HEK293 (cell line): ENCODE measurements around the gene AURKB.

Experiments
- CTCF ChIP-seq: fragments of 450-650 bp; formaldehyde crosslinking; IDR thresholded peaks from 2 replicates; pipeline ENCODE4 v1.5.1; 2016; ENCODE audit warnings: missing biosample characterization, missing genetic modification characterization
- FEZF1 ChIP-seq: fragments of 450-650 bp; formaldehyde crosslinking; IDR thresholded peaks from 2 replicates; pipeline ENCODE4 v1.5.1; 2016; ENCODE audit warnings: missing biosample characterization, missing genetic modification characterization
- PATZ1 ChIP-seq: fragments of 450-650 bp; formaldehyde crosslinking; IDR thresholded peaks from 2 replicates; pipeline ENCODE4 v1.5.1; 2016; ENCODE audit warnings: missing biosample characterization, missing genetic modification characterization
- PRDM6 ChIP-seq: fragments of 450-650 bp; formaldehyde crosslinking; IDR thresholded peaks from 2 replicates; pipeline ENCODE4 v1.5.1; 2017; ENCODE audit warnings: missing biosample characterization, missing genetic modification characterization
- REST ChIP-seq: fragments of 450-650 bp; formaldehyde crosslinking; IDR thresholded peaks from 2 replicates; pipeline ENCODE4 v1.5.1; 2016; ENCODE audit warnings: missing biosample characterization, missing genetic modification characterization
- ZNF148 ChIP-seq: fragments of 450-650 bp; formaldehyde crosslinking; IDR thresholded peaks from 2 replicates; pipeline ENCODE4 v1.5.0; 2017; ENCODE audit warnings: missing biosample characterization, missing genetic modification characterization, borderline replicate concordance
- ZNF18 ChIP-seq: fragments of 450-650 bp; formaldehyde crosslinking; IDR thresholded peaks from 2 replicates; pipeline ENCODE4 v1.5.1; 2016; ENCODE audit warnings: missing biosample characterization, missing genetic modification characterization
- ZNF19 ChIP-seq: fragments of 450-650 bp; formaldehyde crosslinking; IDR thresholded peaks from 2 replicates; pipeline ENCODE4; 2016; ENCODE audit warnings: missing biosample characterization, missing genetic modification characterization, low read depth
- ZNF24 ChIP-seq: fragments of 450-650 bp; formaldehyde crosslinking; IDR thresholded peaks from 2 replicates; pipeline ENCODE4 v1.5.1; 2016; ENCODE audit warnings: missing biosample characterization, missing genetic modification characterization
- ZNF302 ChIP-seq: fragments of 450-650 bp; formaldehyde crosslinking; IDR thresholded peaks from 2 replicates; pipeline ENCODE4 v1.5.1; 2016; ENCODE audit warnings: missing biosample characterization, missing genetic modification characterization, low read depth
- ZNF335 ChIP-seq: fragments of 450-650 bp; formaldehyde crosslinking; conservative IDR thresholded peaks from 2 replicates; pipeline ENCODE4 v1.5.1; 2016; ENCODE audit warnings: missing biosample characterization, missing genetic modification characterization
- ZNF366 ChIP-seq: fragments of 450-650 bp; formaldehyde crosslinking; conservative IDR thresholded peaks from 2 replicates; pipeline ENCODE4 v1.5.1; 2016; ENCODE audit warnings: missing biosample characterization, missing genetic modification characterization
- ZNF548 ChIP-seq: fragments of 450-650 bp; formaldehyde crosslinking; IDR thresholded peaks from 2 replicates; pipeline ENCODE4 v1.5.1; 2016; ENCODE audit warnings: missing biosample characterization, missing genetic modification characterization
- ZNF580 ChIP-seq: fragments of 450-650 bp; formaldehyde crosslinking; IDR thresholded peaks from 2 replicates; pipeline ENCODE4 v1.5.1; 2016; ENCODE audit warnings: missing biosample characterization, missing genetic modification characterization
- ZNF585B ChIP-seq: fragments of 450-650 bp; formaldehyde crosslinking; IDR thresholded peaks from 2 replicates; pipeline ENCODE4 v1.5.1; 2016; ENCODE audit warnings: missing biosample characterization, missing genetic modification characterization
- ZNF785 ChIP-seq: fragments of 450-650 bp; formaldehyde crosslinking; IDR thresholded peaks from 2 replicates; pipeline ENCODE4 v1.5.1; 2016; ENCODE audit warnings: missing biosample characterization, missing genetic modification characterization
- ZNF792 ChIP-seq: fragments of 450-650 bp; formaldehyde crosslinking; IDR thresholded peaks from 2 replicates; pipeline ENCODE4 v1.5.1; 2016; ENCODE audit warnings: missing biosample characterization, missing genetic modification characterization
- ZNF830 ChIP-seq: fragments of 450-650 bp; IDR thresholded peaks from 2 replicates; pipeline ENCODE4 v1.5.0; 2018; ENCODE audit warnings: missing biosample characterization, missing genetic modification characterization, low read depth, mild to moderate bottlenecking, moderate library complexity
- ZSCAN23 ChIP-seq: fragments of 450-650 bp; formaldehyde crosslinking; IDR thresholded peaks from 2 replicates; pipeline ENCODE4 v1.5.1; 2016; ENCODE audit warnings: missing biosample characterization, missing genetic modification characterization
- ZSCAN4 ChIP-seq: fragments of 450-650 bp; formaldehyde crosslinking; IDR thresholded peaks from 2 replicates; pipeline ENCODE4 v1.5.1; 2017; ENCODE audit warnings: missing biosample characterization, missing genetic modification characterization
- ZSCAN5A ChIP-seq: fragments of 450-650 bp; formaldehyde crosslinking; IDR thresholded peaks from 2 replicates; pipeline ENCODE4 v1.5.1; 2016; ENCODE audit warnings: missing biosample characterization, missing genetic modification characterization

The AURKB gene

GRCh38 chr17:8221663-8222379 is 11.4 kb upstream of the AURKB start (continued):
- peak; percentile 43; the same call in 1 of the 2 replicates for TF ChIP-seq REST (tag by site-specific recombination)
- TF ChIP-seq ZNF148: 0 out of 2 replicates have a peak, but pooled peaks have one; percentile 21
- TF ChIP-seq ZSCAN5A (tag by site-specific recombination): 0 out of 2 replicates have a peak, but pooled peaks have one; percentile 4
- TF ChIP-seq ZNF548 (tag by site-specific recombination): no peak
- peak; percentile 85; the same call in 1 of the 2 replicates for TF ChIP-seq ZNF366 (tag by site-specific recombination)
- no peak for TF ChIP-seq ZNF792
- TF ChIP-seq ZNF580 (tag by site-specific recombination): peak; percentile 55
- peak; percentile 27; the same call in 1 of the 2 replicates for TF ChIP-seq ZNF24
- no peak for TF ChIP-seq ZSCAN4 (tag by site-specific recombination)
- no peak for TF ChIP-seq ZNF18 (tag by site-specific recombination)
- TF ChIP-seq PRDM6 (tag by site-specific recombination): peak; percentile 34; the same call in 1 of the 2 replicates
- no peak for TF ChIP-seq ZNF19 (tag by site-specific recombination)
- TF ChIP-seq ZNF585B (tag by site-specific recombination): no peak
- peak; percentile 24; the same call in 1 of the 2 replicates for TF ChIP-seq CTCF (tag by site-specific recombination)
- 0 out of 2 replicates have a peak, but pooled peaks have one; percentile 33 for TF ChIP-seq FEZF1 (tag by site-specific recombination)
- 0 out of 2 replicates have a peak, but pooled peaks have one; percentile 8 for TF ChIP-seq ZNF335
- TF ChIP-seq ZNF830: no peak
- no peak for TF ChIP-seq ZNF302
- 0 out of 2 replicates have a peak, but pooled peaks have one; percentile 44 for TF ChIP-seq ZSCAN23 (tag by site-specific recombination)
- TF ChIP-seq PATZ1: peak; percentile 82
- no peak for TF ChIP-seq ZNF785
